ENCODE measurements around the gene GJC1.

Gene GJC1

DNA sequence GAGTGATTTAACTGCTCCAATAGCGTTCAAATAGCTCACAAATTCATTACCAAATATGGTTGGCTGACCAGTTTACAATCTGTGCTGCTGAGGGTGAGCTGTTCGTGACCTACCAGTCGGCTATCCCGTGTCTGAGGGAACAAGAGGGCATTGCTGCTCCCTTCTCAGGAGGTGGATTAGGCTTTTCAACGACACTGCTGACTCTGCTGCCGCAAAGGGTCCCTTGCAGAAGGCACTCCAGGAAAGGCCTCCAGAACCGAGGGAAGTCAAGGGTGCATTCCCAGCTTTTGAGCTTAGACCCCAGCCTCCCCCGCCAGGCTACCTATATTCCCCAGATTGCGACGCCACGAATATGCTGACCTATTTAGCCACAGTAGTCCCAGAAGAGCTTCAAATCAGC, 32.3 kb downstream of the GJC1 start:
- no peak for DNase-seq

- no peak for DNase-seq
Measured at GRCh38 chr17:44796731-44797130, 33.4 kb downstream of the GJC1 start.

DNA sequence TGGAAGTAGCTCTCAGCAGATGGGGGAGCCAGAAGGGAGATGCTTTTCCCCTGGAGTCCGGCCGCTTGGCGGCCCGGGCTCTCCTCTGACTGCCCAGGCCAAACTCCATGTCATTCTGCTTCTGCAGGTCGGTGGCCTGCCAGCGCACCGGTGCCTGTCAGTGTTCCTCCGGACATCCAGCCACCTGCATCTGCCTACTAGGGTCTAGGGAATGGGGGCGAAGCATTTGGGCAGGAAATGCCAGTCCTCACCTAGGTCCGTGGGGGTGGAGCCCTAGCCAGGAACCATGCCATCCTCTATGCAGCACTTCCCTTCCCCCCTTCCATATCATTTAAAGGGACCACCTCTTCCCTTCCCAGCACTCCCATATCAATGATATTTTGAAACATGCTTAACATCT, 34.2 kb downstream of the GJC1 start:
- no peak for DNase-seq

DNA sequence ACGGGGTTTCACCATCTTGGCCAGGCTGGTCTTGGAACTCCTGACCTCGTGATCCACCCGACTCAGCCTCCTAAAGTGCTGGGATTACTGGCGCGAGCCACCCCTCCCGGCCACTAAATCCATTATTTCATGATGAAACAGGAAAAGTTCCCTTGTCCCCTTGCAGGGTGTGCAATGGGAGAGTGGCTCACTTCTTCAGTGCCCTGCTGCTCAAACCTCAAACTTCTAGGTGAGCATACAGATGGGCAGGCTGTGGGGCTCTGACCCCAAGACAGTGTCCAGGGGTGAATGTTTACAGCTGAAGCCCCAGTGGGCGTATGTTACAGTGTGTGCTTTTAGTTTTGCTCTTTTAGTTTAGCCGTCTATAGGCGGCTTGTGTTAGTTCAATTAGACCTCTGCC, 34.7 kb downstream of the GJC1 start:
- no peak for DNase-seq

DNA sequence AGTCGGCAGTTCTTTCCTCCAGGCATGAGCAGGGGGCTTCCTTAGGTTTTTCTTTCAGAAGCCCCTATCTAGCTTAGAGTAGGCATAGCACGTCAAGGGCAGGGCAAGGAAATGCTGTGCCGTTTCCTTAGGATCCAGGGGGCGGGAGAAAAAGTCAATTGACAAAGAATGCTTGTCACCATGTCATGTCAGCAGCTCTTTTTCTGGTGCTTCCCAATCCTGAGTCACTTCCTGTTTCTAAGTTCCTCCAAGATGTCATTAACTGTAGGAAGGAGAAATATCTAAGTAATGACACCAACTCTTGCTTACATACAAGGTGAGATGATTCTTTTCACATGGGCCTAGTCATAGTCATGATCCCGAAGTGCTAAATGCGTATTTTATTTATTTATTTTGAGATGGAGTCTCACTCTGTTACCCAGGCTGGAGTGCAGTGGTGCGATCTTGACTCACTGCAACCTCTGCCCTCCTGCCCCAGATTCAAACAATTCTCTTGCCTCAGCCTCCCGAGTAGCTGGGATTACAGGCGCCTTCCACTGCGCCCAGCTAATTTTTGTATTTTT, 35.2 kb downstream of the GJC1 start:
- DNase-seq, result peak; percentile 31

DNA sequence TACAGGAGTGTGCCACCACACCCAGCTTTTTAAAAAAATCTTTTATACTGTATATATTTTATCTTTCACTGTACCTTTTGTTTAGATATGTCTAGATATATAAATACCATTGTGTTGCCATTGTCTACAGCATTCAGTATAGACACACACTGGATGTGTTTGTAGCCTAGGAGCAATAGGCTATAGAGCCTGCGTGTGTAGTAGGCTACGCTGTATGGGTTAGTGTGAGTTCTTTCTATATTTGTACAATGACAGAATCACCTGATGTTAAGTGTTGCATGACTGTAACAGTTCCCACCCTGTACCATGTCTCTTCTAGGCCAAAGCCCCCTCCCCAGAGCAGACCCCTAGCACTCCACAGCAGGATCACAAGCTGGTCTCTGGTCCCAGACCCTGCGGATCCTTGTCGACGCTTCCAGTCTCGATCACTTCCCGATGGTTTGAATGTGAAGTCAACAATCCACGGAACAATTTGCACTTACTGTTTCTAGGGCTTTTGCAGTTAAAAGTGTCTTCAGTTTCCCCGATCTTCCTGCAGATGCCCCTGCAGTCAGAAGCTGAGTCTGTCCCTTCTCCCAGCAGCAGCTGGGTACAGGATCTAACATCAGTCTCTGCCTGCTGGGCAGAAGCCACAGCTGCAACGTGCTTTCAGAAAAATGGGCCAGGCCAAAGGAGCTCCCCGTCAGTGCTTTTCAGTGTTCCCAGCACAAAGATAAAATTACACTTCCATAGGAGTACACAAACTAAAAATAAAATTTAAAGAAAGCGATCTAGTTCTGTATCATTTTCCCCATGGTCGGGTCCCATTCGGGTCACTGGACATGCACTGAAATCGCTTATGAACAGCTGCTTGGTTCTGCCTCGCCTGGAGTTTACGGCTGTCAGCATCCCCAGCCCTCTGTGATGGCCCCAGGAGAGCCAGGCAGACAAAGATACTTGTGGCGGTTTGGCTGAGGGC, 35.9 kb downstream of the GJC1 start:
- DNase-seq, result no peak

- DNase-seq, result no peak
Measured at GRCh38 chr17:44792276-44792675, 37.8 kb downstream of the GJC1 start.

DNA sequence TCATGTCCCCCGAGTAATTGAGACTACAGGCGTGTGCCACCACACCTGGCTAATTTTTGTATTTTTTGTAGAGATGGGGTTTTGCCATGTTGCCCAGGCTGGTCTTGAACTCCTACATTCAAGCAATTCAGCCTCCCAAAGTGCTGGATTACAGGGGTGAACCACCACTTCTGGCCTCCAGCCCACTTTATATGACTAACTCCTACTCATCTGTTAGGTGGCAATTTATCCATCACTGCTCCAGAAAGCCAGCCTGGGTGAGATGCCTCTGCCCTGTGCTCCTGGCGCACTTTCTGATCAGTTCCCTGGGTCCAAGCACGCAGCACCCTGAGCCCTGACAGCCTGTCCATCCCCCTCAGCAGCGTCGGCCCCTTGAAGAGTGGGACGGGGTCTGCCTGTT, 41.9 kb downstream of the GJC1 start:
- no peak for DNase-seq

- no peak for DNase-seq
Measured at GRCh38 chr17:44787271-44787940, 42.7 kb downstream of the GJC1 start.

GRCh38 chr17:44786551-44787081, 43.5 kb downstream of the GJC1 start:
- no peak for DNase-seq

- no peak for DNase-seq
Measured at GRCh38 chr17:44785921-44786320, 44.2 kb downstream of the GJC1 start.

DNA sequence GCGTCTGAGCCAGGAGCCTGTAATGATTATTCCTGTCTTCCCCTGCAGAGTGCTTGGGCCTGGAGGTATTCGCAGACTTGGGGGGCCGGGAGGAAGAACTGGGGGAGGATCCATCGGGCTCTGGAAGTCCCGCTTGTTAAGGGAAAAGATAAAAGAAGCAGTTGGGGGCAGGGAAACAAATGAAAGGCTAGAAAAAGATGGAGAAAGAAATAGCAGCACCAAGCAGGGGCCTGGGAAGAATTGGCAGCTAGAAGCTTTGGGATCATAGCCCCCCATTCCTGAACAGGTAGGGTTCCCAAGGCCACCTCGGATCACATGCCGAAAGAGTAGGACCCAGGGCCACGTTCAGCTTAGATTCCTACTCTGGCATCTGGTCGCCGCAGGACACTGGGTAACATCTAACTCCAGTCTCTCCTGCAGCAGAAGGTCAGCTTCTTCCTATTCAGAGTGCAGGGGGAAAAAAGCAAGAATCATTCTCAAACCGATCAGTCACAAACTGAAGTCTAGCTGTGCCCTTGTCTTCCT, 47.7 kb downstream of the GJC1 start:
- DNase-seq, result no peak

- no peak for DNase-seq
Measured at GRCh38 chr17:44781551-44782325, 48.3 kb downstream of the GJC1 start.

- DNase-seq, result no peak
Measured at GRCh38 chr17:44780845-44781480, 49.1 kb downstream of the GJC1 start.

DNA sequence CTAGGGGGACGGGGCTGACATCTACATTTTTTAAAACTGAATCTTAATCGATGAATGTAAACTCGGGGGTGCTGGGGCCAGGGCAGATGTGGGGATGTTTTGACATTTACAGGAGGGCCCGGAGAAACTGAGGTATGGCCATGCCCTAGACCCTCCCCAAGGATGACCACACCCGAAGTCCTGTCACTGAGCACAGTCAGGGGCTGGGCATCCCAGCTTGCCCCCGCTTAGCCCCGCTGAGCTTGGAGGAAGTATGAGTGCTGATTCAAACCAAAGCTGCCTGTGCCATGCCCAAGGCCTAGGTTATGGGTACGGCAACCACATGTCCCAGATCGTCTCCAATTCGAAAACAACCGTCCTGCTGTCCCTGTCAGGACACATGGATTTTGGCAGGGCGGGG, 49.9 kb downstream of the GJC1 start:
- DNase-seq, result no peak

GRCh38 chr17:44779211-44780025, 50.7 kb downstream of the GJC1 start:
- peak; percentile 91 for DNase-seq

DNA sequence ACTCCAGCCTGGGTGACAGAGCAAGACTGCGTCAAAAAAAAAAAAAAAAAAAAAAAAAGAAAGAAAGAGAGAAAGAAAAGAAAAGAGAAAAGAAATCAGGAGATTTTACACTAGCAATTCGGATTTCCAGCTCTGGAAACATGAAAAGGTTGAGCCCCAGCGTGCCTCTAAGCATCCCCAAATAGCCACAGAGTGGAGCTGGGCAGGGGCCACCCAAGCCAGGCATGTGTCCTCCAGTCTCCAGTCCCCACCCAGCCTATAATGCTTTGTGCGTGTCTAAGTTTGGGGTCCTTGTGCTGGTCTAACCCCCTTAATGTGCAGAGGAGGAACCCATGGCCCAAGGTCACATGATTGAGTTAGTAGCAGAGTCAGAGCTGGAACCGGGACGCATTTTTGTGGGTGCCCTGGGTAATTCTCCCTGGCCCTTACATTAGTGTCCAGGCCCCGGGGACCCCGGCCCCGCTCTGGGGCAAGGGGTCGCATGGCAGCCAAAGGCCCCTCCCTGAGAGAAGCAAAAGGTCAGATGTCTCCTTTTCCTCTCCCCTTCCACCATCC, 51.4 kb downstream of the GJC1 start:
- DNase-seq, result no peak

GRCh38 chr17:44777394-44778348, 52.4 kb downstream of the GJC1 start:
- DNase-seq, result peak; percentile 33

DNA sequence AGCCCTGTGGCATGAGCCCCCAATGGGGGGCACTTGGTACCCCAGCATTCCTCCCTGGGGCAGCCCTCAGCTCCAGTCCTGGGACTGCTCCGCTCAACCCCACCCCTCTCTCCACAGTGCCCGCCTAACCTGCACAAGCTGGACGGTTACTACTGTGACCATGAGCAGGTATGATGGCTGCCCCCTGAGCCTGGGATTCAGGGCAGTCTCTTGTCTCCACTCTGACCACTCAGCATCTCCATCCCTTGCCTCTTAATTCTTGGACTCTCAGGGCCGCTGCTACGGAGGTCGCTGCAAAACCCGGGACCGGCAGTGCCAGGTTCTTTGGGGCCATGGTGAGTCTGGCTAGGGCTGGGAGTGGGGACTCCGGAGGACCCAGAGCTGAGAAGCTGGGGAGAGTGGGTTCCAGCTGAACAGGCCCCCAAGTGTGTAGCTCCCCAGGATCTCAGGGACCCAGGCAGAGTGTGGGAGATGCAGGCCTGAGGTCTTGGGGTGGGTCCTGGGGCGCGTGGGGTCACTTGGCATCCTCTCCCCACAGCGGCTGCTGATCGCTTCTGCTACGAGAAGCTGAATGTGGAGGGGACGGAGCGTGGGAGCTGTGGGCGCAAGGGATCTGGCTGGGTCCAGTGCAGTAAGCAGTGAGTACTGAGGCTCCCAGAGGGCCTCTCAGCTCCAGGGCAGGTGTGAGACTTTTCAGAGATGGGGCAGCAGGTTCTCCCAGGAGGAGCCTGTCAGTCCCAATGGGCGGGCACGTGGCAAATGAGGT, 53.3 kb downstream of the GJC1 start:
- DNase-seq, result no peak
